Activated gamma-delta T cell treated with anti-CD3 and anti-CD28 coated beads, Interleukin-2, amount 50 U/mL, for 16 hours (primary cell): ENCODE measurements around the gene OPN1SW.

Source experiments
- DNase-seq: peaks from one replicate; pipeline ENCODE4 v3.0.0-alpha.2; 2020; ENCODE audit warnings: low read depth

Gene OPN1SW

DNA sequence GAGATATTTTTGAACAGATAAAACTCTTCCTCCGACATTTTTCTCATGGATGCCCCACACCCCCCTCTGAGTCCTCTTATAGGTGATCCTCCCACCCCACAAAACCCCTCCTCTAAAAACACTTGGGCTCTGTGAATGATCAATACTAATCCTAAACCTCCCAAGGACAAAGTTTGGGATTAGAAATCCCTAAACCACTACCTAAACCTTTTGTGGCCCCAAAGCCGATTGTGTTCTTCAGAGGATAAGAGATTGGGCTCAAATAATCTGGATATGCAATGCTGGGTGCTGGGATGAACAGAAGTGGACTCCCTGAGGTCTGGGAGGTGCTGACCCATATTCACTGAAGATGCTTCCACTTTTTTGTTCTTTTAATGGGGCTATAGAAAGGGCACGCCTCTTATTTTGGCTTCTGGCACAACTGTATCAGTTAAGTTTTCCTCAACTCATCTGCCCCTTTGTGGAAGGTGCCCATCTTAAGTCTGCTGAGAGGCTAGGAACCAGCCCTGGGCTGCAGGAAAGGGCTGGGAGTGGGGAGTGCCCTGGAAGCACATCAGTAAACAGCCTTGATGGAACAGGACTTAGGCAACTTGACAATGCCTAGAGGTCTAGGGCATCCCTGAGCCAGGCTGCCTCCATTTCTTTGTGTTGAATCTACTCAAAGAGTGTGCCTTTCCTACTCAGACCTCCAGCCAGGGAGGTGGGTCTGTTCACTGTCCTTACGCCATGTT lies at the start of gene OPN1SW:
Gene OPN1SW, minus strand, starts transcription at position 51 of the 731 bp plus-strand sequence. Its CDS starts 13 bp downstream, at position 38.
- no peak for DNase-seq

GRCh38 chr7:128821724-128822123 lies 46.1 kb upstream of the OPN1SW start:
- no peak for DNase-seq

DNA sequence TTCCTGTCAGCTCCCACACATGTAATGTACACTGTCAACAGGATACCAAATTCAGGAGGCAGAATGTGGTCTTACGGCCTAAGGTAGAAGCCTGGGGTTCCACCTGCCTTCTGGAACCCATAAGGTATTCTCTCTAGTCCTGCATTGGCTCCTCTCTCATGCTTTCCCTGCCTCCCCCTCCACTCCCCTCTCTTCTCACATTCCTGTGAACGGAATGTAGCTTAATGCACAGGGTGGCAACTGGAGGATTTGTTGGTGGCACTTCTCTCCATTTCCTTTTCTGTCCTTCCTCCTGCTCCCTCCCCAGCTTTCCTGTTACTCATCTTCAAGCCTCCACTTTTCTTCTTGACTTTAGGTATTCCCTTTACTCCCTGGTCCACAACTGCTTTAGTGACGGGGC lies 43.1 kb upstream of the OPN1SW start:
- no peak for DNase-seq

- no peak for DNase-seq
These were observed 39.8 kb upstream of the OPN1SW start for GRCh38 chr7:128815289-128815942.

DNA sequence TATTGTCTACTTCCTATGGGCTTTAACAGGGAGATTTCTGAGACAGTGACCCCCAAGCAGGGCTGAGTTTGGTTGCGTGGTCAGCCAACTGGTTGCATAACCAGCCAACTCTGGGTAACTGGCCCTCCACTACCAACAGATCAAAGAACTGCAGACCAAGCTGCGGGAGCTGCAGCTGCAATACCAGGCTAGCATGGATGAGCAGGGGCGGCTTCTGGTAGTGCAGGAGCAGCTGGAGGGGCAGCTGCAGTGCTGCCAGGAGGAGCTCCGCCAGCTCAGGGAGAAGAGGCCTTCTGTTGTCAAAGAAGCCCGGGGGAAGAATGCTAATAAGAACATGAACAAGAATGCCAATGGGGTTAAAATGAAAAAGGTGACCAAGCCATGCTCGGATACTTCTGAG lies 38.9 kb upstream of the OPN1SW start:
- DNase-seq: no peak

DNA sequence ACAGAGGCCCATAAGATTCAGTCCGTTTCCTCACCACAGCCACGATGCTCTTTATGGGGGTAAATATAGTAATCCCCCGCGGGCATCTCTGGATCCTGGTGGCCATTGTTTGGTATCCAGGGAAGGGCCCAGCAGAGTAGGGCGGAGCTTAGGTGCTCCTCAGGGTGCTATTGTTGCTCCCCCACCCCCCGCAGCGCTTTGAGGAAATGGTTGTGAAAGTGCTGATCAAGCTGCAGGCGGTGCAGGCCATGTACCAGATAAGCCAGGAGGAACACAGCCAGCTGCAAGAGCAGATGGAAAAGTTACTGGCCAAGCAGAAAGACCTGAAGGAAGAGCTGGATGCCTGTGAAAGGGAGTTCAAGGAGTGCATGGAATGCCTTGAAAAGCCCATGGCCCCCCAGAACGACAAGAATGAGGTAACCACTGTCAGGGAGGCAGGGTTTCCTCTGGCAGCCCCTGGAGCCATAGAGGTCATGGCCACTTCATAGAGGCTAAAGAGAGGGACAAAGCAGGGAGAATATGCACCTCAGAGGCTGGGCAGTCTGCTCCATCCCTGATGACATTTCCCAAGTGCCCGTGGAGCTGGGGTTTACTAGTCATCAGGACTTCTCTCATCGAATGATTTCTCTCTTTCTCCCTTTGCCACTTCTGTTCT lies 37.0 kb upstream of the OPN1SW start:
- DNase-seq: no peak

GRCh38 chr7:128811631-128812430 lies 36.2 kb upstream of the OPN1SW start:
- DNase-seq: no peak

DNA sequence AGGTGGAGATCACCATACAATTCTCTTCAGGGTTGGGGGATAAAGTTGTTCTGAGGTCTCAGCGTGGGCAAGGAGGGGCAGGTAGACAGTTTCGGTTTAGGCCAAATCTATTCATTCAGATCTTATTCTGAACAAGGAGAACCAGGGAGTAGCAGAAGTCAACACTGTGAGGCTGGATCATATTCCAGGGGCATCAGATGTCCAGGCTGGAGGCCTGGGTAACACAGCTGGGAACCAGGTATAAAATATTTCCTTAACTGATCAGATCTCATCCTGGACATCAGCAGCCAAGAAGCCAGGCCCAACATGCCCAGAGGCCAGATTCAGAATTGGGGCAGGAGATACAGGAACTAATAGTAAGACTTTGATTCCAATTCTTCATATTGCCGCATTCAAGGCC lies 35.4 kb upstream of the OPN1SW start:
- no peak for DNase-seq

DNA sequence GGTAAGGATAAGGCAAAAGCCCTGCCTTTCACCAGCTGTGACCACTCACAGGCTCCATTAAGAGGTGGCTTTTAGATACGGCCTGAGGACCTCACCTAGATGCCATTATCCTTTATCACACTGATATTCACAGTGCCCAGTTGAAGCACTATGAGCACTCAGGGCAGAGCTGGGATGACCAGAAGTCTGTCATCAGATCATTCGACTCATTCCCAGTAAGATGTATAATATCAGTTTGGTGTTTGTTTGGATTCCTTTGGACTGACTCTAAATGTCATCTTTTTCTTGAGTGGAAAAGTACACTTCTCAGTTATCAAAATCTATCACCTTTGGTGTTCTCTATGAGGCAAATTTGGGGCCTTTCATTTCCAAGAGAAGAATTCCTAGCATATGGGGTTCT lies 34.9 kb upstream of the OPN1SW start:
- no peak for DNase-seq

DNA sequence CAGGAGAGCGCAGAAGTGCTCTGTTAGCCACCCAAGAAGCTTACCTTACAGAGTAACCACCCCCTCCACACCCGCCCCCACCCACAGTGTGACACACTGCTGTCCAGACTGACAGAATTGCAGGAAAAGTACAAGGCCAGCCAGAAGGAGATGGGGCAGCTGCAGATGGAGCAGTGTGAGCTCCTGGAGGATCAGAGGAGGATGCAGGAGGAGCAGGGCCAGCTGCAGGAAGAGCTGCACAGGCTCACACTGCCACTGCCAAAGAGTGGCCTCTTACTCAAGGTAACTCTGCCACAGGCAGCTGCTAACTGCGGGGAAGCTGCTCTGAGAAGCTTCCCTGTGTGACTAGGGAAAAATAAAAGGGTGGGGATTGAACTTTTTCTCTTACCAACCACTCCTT lies 33.8 kb upstream of the OPN1SW start:
- DNase-seq: no peak

DNA sequence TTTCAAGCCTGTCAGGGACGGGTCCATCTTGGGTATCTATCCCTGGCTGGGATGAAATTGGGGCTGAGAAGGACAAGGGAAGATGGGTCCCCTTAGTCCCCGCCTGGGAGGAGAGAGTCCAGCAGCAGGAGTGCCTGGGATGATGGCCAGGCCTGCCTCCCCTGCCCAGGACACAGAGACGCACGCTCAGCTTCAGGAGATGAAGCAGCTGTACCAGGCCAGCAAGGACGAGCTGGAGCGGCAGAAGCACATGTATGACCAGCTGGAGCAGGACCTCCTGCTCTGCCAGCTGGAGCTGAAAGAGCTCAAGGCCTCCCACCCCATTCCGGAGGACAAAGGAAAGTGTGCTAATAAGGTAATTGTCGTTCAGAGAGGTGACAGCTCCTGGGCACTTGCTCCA lies 31.6 kb upstream of the OPN1SW start:
- DNase-seq: no peak

DNA sequence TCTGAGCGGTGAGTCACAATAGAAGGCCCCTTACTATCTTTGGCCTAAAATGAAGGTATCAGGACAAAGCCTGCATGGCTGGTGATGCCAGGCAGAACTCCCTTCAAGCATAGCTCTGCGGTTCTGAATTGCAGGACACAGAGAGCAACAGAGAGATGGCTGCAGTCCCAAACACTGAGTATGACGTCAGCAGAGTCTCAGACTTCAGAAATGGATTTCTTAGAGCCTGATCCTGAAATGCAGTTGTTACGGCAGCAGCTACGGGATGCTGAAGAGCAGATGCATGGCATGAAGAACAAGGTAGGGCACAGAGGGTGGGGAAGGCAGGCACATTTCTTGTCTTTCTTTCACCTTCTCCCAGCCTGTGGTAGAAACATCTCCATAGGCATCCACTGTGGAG lies 29.6 kb upstream of the OPN1SW start:
- no peak for DNase-seq

GRCh38 chr7:128804484-128804883 lies 28.9 kb upstream of the OPN1SW start:
- DNase-seq: no peak

DNA sequence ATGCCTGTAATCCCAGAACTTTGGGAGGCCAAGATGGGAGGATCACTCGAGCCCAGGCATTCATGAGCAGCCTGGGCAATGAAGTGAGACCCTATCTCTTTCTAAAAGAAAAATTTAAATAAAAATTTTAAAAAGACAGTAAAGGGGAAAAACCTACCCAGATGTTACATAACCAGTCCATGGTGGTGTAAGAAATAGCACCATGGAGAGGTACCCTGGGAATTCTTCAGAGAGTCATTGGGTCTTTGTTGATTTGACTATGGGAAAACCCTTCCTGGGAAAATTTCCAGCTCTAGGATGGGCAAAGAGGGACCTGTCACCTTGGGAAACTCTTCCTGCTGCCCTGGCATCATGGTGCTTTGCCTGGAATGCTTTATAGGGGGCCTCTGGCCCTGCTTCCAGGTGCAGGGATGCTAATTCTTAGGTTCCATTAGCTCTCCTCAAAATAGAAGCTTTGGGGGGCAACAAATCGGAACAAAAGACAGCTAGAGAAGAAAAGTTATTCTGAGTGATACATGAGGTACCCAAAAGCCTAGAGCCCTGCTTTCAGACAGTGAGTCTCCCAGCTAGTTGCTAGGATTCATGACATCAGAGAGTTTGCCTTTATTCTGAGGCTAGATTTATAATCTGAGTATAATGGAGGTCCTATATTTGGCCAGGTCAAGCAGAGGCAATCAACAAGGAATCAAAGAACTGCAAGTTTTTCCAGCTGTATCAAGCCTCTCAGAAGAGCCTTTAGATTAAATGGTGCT lies 26.2 kb upstream of the OPN1SW start:
- no peak for DNase-seq

DNA sequence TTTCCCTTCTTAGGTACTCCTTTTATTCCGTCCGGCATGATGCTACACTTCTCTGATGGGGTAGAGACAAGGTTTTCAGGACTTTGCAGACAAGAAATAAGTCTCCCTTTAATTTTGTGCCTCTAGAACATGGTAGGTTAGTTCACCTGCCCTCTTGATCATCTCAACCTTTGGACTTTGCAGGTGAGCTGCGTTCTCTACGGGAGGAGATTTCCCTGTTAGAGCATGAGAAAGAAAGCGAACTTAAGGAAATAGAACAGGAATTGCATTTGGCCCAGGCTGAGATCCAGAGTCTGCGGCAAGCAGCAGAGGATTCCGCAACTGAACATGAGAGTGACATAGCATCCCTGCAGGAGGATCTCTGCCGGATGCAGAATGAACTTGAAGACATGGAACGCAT lies 25.4 kb upstream of the OPN1SW start:
- no peak for DNase-seq

GRCh38 chr7:128800567-128800966 lies 25.0 kb upstream of the OPN1SW start:
- no peak for DNase-seq

GRCh38 chr7:128799451-128799850 lies 23.9 kb upstream of the OPN1SW start:
- DNase-seq: no peak

DNA sequence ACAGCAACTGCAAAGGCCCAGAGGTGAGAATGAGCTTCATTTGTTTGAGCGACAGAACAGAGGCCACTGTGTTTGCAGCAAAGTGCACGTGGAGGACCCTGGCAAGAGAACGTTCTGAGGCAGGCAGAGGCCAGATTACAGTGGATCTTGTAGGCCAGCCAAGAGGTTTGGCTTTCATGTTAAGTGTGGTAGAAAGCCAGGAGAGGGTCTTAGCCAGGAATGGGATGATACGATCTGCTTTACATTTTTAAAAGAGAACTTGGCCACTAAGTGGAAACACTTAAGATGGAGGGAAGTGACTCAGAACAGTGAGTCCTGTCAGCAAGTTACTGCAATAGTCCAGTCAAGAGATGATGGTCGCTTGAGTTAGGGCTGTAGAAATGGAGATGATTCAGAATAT lies 20.7 kb upstream of the OPN1SW start:
- no peak for DNase-seq

- no peak for DNase-seq
These were observed 19.5 kb upstream of the OPN1SW start for GRCh38 chr7:128795129-128795528.

GRCh38 chr7:128794436-128794835 lies 18.8 kb upstream of the OPN1SW start:
- DNase-seq: no peak

DNA sequence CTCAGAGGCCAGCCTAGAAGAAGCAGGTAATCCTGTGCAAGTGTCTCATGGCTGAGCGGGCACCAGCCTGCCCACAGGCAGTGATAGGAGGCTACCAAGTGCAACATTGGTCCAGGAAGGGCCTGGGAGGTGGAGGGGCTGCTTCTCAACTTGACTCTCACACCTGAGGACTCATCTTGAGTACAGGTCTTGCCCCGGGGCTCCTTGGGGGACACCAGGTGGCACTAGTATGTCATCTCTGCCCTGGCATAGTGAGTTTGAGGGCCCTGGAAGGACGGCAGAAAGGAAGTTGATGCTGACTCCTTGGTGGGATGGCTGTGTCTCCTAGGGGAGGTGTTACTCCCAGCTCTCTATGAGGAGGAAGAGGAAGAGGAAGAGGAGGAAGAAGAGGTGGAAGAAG lies 18.4 kb upstream of the OPN1SW start:
- DNase-seq: no peak

- no peak for DNase-seq
These were observed 17.6 kb upstream of the OPN1SW start for GRCh38 chr7:128793181-128793547.
